ENCODE results near the gene PDGFRB.

PDGFRB gene

DNA sequence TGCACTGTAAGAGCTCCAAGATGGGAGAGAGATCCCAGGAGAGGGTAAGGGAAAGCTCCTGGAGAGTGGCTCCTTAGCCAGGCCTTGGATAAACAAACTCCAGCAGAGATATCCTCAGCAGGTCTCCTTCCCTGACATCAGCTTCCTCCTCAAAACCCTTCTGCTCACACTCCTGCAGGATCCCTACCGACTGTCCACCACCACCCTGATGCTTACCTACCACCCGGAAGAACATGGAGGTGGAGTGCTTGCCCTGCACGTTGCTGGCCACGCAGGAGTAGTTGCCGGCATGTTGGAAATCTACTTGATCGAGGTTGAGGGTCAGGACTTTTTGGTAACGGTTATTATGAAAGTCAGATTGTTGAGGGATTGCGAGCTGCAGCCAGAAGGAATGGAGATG, 78.6 kb downstream of the PDGFRB start:
- no peak for DNase-seq (ENCODE audit: low read depth)
- H3K4me3 ChIP-seq (ENCODE audit: control insufficient read depth, low read depth, low read length) = no peak overlapping the region
- TF ChIP-seq, protein P1, sequence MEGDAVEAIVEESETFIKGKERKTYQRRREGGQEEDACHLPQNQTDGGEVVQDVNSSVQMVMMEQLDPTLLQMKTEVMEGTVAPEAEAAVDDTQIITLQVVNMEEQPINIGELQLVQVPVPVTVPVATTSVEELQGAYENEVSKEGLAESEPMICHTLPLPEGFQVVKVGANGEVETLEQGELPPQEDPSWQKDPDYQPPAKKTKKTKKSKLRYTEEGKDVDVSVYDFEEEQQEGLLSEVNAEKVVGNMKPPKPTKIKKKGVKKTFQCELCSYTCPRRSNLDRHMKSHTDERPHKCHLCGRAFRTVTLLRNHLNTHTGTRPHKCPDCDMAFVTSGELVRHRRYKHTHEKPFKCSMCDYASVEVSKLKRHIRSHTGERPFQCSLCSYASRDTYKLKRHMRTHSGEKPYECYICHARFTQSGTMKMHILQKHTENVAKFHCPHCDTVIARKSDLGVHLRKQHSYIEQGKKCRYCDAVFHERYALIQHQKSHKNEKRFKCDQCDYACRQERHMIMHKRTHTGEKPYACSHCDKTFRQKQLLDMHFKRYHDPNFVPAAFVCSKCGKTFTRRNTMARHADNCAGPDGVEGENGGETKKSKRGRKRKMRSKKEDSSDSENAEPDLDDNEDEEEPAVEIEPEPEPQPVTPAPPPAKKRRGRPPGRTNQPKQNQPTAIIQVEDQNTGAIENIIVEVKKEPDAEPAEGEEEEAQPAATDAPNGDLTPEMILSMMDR (IDR thresholded peaks at IDR 0.05; ENCODE audit: control insufficient read depth, insufficient read depth, low read depth, low read length, missing control alignments) = no peak

DNA sequence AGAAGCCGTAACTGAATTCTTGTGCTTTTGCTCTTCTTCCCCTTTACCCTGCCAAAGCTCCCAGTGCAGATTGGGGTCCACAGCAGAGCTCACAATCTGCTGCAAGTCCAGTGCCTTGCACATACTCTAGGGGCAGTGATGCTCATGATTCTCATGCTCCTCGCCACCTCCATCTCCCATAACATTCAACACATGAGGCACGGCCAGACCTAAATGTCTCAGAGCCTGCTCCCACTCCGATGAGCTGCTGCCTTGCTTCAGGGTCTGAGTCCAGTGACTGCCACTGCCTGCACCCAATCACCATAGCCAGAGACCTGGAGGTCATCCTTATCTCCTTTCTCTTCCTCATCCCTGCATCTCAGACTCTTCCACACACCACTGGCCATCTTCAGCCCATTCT, 79.8 kb downstream of the PDGFRB start:
- TF ChIP-seq, protein P1 (IDR thresholded peaks at IDR 0.05; ENCODE audit: control insufficient read depth, insufficient read depth, low read depth, low read length, missing control alignments) = no peak
- DNase-seq (ENCODE audit: low read depth) = no peak
- H3K4me3 ChIP-seq (ENCODE audit: control insufficient read depth, low read depth, low read length) = no peak overlapping the region

DNA sequence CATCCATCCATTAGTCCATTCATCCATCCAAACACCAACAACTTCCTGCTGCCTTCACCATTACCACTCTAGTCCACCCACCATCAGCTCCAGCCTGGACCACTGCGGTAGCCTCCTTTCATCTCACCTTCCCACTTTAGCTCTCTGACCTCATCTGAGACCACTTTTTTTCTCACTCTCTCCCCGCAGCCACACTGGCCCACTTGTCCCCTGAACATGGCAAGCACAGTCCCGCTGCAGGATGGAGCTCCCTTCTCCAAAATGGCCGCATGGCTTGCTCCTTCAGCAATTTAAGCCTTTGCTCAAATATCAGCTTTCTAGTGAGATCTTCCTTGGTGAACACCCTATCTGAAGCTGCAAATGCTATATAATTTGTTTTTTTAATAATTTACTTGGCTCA, 80.4 kb downstream of the PDGFRB start:
- no peak for DNase-seq (ENCODE audit: low read depth)
- H3K4me3 ChIP-seq (ENCODE audit: control insufficient read depth, low read depth, low read length) = no peak overlapping the region
- TF ChIP-seq, protein P1 (IDR thresholded peaks at IDR 0.05; ENCODE audit: control insufficient read depth, insufficient read depth, low read depth, low read length, missing control alignments) = no peak

DNA sequence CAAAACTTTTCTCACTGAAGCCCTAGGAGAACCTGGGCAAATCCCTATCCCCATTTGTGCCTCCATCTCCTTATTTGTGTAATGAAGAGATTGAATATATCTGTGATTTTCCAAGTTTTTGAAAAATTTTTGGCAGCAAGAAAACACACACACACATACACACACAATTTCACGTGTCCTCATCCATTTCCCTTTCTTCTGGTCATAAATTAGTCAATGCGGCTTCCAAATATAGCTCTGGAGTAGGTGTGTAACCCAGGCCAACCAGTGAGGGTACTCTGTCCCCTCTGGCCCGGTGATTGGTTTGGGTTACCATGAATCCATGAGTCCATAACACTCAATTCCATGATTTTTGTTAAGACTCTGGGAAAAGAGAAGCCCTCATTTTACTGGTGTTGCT, 82.0 kb downstream of the PDGFRB start:
- no peak overlapping the region for H3K4me3 ChIP-seq (ENCODE audit: control insufficient read depth, low read depth, low read length)
- TF ChIP-seq, protein P1 (IDR thresholded peaks at IDR 0.05; ENCODE audit: control insufficient read depth, insufficient read depth, low read depth, low read length, missing control alignments) = no peak
- no peak for DNase-seq (ENCODE audit: low read depth)

DNA sequence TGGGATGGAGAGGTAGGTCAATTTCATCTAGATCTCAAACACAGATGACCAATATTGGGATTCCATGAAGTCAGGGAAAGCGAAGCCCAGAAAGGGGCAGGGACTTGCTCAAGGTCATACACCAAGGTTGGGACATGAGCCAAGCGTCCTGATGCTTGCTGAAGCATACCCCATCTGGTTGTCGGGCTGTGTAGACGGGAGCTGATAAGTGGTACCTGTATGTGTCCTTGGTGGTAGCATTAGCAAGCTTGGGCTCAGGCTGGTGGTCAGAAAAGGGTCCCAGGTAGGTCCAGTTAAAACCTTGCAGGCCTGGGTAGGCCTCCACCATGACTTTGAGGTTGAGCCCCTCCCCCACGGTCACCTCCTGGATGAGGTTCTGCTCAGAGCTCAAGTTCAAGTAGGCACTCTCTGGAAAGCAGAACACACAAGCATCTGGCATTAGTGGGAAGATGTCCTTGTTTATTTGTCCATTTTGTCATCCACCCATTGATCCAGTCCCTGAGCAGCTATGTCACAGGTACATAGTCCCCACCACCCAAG, 82.5 kb downstream of the PDGFRB start:
- DNase-seq (ENCODE audit: low read depth) = no peak
- TF ChIP-seq, protein P1 (IDR thresholded peaks at IDR 0.05; ENCODE audit: control insufficient read depth, insufficient read depth, low read depth, low read length, missing control alignments) = no peak
- no peak overlapping the region for H3K4me3 ChIP-seq (ENCODE audit: control insufficient read depth, low read depth, low read length)

DNA sequence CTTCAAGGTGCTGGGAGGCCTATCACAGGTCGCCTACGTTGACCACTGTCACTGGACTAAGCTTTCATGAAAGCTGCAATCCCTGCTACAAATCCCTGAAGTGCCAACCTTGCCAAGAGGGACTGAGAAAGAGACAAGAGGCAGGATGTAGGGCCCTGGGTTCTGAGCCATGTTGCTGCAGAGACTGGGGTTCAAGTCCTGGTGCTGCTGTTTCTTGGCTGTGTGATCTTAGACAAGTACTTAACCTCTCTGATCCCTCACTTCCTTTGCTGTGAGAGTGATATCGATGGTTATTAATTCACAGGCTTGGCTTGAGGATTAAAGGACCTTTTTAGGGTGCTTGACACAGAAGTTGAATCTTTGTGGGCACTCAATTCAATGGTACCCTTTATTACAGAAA, 84.8 kb downstream of the PDGFRB start:
- TF ChIP-seq, protein P1 (IDR thresholded peaks at IDR 0.05; ENCODE audit: control insufficient read depth, insufficient read depth, low read depth, low read length, missing control alignments) = no peak
- no peak overlapping the region for H3K4me3 ChIP-seq (ENCODE audit: control insufficient read depth, low read depth, low read length)
- no peak for DNase-seq (ENCODE audit: low read depth)
